ENCODE data around the gene GNL3.
"Not testable (repeated sequence)": the region's sequence is repeated elsewhere in the genome, so short reads cannot be mapped to it uniquely, and the experiment has no call there.

The GNL3 gene

DNA sequence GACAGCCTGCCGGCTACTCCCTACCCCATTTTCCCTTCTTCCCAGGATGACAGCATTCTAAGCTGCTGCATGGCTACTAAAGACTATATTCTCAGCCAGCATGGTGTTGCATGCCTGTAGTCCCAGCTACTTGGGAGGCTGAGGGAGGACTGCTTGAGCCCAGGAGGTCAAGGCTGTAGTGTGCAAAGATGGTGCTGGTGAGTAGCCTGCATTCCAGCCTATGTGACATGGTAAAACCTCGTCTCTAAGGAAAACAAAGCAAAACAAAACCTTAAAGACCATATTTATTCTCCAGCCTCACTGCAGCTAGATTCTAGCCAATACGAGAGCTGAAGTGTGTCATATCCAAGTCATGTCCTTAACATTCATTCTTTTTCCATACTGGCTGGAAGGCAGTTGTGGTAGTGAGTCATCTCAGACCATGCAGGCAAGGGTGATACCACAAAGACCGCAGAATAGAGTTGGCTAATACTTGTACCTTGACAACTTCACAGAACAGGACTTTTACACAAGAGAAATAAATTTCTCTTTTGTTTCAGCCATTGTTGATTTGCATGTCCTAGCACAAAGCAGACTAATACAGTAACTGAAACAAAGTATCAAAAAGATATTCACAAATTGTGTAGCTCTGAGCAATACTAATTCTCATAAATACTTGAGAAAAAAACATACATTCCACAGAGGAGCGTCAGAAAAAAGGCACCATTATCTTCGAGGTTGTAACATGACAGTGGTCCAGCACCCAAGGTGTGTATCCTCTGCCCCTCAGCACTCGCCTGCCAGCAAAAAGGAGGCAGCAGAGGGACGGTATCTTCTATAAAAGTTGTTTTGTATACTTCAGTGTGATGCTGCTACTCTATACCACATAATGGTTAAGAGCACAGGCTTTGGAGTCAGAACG, 15.0 kb upstream of the GNL3 start:
- no peaks in the 10 kb centered on the region for H3K27me3 ChIP-seq (ENCODE audit: control insufficient read depth in 5 of 5, insufficient read depth in 4 of 5, low read length in 5 of 5)
- H3K4me1 ChIP-seq (ENCODE audit: control insufficient read depth in 5 of 5, insufficient read depth in 5 of 5, low read length in 5 of 5) = peaks cover 0 to 24% (median 11%) of the 10 kb centered on the region in 5 donors
- peak overlapping the region; percentile 64 for H3K27ac ChIP-seq (ENCODE audit: low read depth, low read length)

DNA sequence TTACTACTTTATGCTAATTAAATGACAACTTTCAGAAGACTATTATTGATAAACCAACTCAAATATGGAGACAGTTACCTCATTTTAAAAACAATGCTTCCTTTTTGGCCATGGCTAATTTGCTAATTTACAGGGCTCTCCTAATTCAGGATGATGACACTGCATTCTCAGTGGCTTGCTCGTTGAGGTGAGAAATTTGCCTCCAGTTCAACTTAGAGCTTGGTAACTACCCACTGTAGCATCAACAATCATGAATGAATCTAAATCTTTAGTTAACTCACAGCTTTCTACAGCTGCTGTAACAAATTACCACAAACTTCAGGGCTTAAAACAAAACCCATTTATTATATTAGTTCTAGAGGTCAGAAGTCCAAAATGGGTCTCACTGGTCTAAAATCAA, 14.2 kb upstream of the GNL3 start:
- peaks cover 25 to 64% (median 42%) of the 10 kb centered on the region in 5 donors for H3K36me3 ChIP-seq (ENCODE audit: control insufficient read depth in 5 of 5, insufficient read depth in 5 of 5, low read length in 5 of 5)

More for the DNA sequence above, 15.0 kb upstream of the GNL3 start:
- Histone ChIP-seq H3K9me3 (ENCODE audit: control insufficient read depth in 5 of 5, low read length in 5 of 5) (no peaks in the 10 kb centered on the region), H3K36me3 (ENCODE audit: control insufficient read depth in 5 of 5, insufficient read depth in 5 of 5, low read length in 5 of 5) (peaks cover 20 to 63% (median 37%) of the 10 kb centered on the region in 5 donors), H3K4me3 (ENCODE audit: low read depth in 1 of 5, low read length in 5 of 5) (no peak overlapping the region), H3K9ac (ENCODE audit: low read length in 5 of 5) (peak overlapping the region in 1 of 5 donors; percentile 53)

DNA sequence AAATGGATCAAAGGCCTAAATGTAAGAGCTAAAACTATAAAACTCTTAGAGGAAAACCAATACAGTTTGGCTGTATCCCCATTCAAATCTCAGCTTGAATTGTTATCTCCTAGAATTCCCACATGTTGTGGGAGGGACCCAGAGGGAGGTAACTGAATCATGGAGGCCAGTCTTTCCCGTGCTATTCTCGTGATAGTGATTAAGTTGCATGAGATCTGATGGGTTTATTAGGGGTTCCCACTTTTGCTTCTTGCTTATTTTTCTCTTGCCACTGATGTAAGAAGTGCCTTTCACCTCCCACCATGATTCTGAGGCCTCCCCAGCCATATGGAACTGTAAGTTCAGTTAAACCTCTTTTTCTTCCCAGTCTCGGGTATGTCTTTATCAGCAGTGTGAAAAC, 9.6 kb upstream of the GNL3 start:
- H3K9ac ChIP-seq (ENCODE audit: low read length in 5 of 5); H3K4me3 ChIP-seq (ENCODE audit: low read depth in 1 of 5, low read length in 5 of 5); H3K27me3 ChIP-seq (ENCODE audit: control insufficient read depth in 5 of 5, insufficient read depth in 4 of 5, low read length in 5 of 5); H3K9me3 ChIP-seq (ENCODE audit: control insufficient read depth in 5 of 5, low read length in 5 of 5); H3K27ac ChIP-seq (ENCODE audit: low read depth, low read length): not testable (repeated sequence)
- H3K36me3 ChIP-seq (ENCODE audit: control insufficient read depth in 5 of 5, insufficient read depth in 5 of 5, low read length in 5 of 5) = peaks cover 34 to 61% (median 49%) of the 10 kb centered on the region in 5 donors
- peaks cover 2 to 29% (median 21%) of the 10 kb centered on the region in 5 donors for H3K4me1 ChIP-seq (ENCODE audit: control insufficient read depth in 5 of 5, insufficient read depth in 5 of 5, low read length in 5 of 5)

More for the DNA sequence above, 14.2 kb upstream of the GNL3 start:
- Histone ChIP-seq H3K9ac (ENCODE audit: low read length in 5 of 5) (peak overlapping the region in 1 of 5 donors; percentile 53), H3K9me3 (ENCODE audit: control insufficient read depth in 5 of 5, low read length in 5 of 5) (no peaks in the 10 kb centered on the region), H3K4me3 (ENCODE audit: low read depth in 1 of 5, low read length in 5 of 5) (no peak overlapping the region), H3K4me1 (ENCODE audit: control insufficient read depth in 5 of 5, insufficient read depth in 5 of 5, low read length in 5 of 5) (peaks cover 0 to 24% (median 11%) of the 10 kb centered on the region in 5 donors), H3K27ac (ENCODE audit: low read depth, low read length) (peak overlapping the region; percentile 64), H3K27me3 (ENCODE audit: control insufficient read depth in 5 of 5, insufficient read depth in 4 of 5, low read length in 5 of 5) (no peaks in the 10 kb centered on the region)

DNA sequence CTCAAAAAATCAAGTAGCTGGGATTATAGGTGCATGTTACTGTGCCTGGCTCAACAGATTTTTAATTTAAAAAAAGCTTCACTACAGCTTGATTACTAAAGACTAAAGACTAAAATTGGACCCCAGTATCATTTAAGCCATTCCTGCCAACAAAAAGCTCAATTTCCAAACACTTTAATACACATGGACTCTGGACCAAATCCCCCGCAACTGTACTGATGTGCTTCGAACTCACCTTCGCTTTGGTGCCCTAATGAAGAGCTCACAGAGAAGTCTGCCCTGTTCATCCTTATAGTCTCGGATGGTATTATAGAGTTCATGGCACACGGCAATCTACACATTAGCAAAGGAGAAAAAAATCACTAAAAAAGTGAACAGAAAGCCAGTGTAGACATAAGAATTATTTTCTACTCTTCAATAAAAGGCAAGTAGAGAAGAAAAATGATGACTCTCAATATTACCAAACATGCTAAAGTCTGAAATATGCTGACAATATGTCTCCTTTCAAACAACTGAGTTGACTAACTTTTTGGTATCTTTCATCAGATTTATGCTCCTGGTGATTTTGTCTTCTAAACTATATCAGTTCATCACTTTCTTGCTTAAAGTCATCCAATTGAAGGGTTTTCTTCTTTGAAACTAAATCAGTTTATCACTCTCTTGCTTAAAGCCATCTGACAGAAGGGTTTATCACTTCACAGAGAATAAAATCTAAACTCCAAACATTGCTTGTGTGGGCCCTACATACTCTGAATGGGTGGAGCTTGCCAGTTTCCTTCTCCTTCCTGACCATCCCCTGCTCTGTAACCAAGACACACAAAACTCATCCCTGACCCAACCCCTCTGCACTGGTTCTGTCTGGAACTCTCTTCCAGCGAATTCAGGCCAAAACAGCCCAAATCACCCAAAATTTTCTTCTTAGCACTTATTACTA, 7.3 kb upstream of the GNL3 start:
- Histone ChIP-seq H3K9me3 (ENCODE audit: control insufficient read depth in 5 of 5, low read length in 5 of 5) (no peaks in the 10 kb centered on the region), H3K27ac (ENCODE audit: low read depth, low read length) (peak overlapping the region; percentile 98), H3K36me3 (ENCODE audit: control insufficient read depth in 5 of 5, insufficient read depth in 5 of 5, low read length in 5 of 5) (peaks cover 24 to 46% (median 35%) of the 10 kb centered on the region in 5 donors), H3K4me3 (ENCODE audit: low read depth in 1 of 5, low read length in 5 of 5) (no peak overlapping the region), H3K27me3 (ENCODE audit: control insufficient read depth in 5 of 5, insufficient read depth in 4 of 5, low read length in 5 of 5) (no peaks in the 10 kb centered on the region), H3K4me1 (ENCODE audit: control insufficient read depth in 5 of 5, insufficient read depth in 5 of 5, low read length in 5 of 5) (peaks cover 2 to 49% (median 42%) of the 10 kb centered on the region in 5 donors), H3K9ac (ENCODE audit: low read length in 5 of 5) (no peak overlapping the region)

DNA sequence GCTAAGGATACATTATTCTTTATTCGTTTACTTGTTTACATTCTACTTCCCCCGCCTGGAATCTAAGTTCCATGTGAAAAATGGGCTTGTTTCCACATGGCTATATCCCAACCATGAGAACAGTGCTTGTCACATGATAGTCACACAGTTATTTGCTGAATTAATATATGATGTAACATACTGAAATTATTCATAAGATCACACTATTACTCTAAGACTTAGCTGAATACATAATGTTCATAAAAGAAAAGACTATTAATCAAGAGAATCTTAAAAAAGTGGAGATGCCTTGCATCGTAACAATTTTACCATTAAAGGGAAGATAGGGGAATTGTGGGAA, 6.7 kb upstream of the GNL3 start:
- Histone ChIP-seq H3K4me1 (ENCODE audit: control insufficient read depth in 5 of 5, insufficient read depth in 5 of 5, low read length in 5 of 5) (peaks cover 2 to 56% (median 49%) of the 10 kb centered on the region in 5 donors), H3K9ac (ENCODE audit: low read length in 5 of 5) (no peak overlapping the region), H3K27me3 (ENCODE audit: control insufficient read depth in 5 of 5, insufficient read depth in 4 of 5, low read length in 5 of 5) (no peaks in the 10 kb centered on the region), H3K36me3 (ENCODE audit: control insufficient read depth in 5 of 5, insufficient read depth in 5 of 5, low read length in 5 of 5) (peaks cover 24 to 43% (median 33%) of the 10 kb centered on the region in 5 donors), H3K27ac (ENCODE audit: low read depth, low read length) (peak overlapping the region; percentile 98), H3K9me3 (ENCODE audit: control insufficient read depth in 5 of 5, low read length in 5 of 5) (no peaks in the 10 kb centered on the region), H3K4me3 (ENCODE audit: low read depth in 1 of 5, low read length in 5 of 5) (no peak overlapping the region)

DNA sequence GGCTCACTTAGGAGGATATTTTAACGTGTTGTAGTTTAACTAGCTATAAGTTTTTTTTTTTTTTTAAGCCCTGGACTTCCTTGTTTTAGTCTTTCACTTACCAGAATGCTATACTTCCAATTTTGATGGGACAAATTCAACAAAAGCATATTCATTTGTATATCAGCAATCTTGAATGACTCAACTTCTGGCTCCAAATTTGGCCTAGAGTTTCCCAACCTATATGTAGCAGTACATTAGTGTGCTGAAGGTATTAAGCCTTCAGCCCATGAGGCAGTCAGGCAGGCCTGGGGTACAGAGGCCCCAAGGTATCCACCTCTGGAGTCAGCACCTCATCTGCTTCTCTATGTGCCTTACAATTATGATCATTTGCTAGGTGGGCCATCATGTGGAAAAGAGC, 6.0 kb upstream of the GNL3 start:
- H3K9me3 ChIP-seq (ENCODE audit: control insufficient read depth in 5 of 5, low read length in 5 of 5) = no peaks in the 10 kb centered on the region
- peaks cover 2 to 62% (median 55%) of the 10 kb centered on the region in 5 donors for H3K4me1 ChIP-seq (ENCODE audit: control insufficient read depth in 5 of 5, insufficient read depth in 5 of 5, low read length in 5 of 5)
- H3K27ac ChIP-seq (ENCODE audit: low read depth, low read length) = peak overlapping the region; percentile 98
- peak overlapping the region in 1 of 5 donors; percentile 99 for H3K9ac ChIP-seq (ENCODE audit: low read length in 5 of 5)
- H3K27me3 ChIP-seq (ENCODE audit: control insufficient read depth in 5 of 5, insufficient read depth in 4 of 5, low read length in 5 of 5) = no peaks in the 10 kb centered on the region
- H3K4me3 ChIP-seq (ENCODE audit: low read depth in 1 of 5, low read length in 5 of 5) = no peak overlapping the region
- peaks cover 24 to 41% (median 31%) of the 10 kb centered on the region in 5 donors for H3K36me3 ChIP-seq (ENCODE audit: control insufficient read depth in 5 of 5, insufficient read depth in 5 of 5, low read length in 5 of 5)

DNA sequence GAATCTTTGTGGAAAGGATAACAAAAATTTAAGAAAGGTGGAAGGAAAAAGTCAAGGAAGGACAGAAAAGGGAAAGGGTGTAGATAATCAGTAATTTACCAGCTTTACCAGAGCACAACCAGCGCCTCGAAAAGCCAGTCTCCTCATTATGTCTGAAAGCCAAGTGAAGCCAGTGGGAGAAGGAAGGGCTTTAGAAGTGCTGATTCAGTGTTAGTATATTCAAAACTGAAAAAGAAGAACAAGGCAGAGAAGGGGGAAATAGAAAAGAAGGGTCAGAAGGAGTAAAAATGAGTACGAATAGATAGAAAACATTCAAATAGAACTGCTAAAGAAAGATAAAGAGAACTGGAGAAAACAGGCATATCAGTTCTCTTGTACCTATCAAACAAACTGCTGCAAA, 4.2 kb upstream of the GNL3 start:
- peaks cover 16 to 27% (median 25%) of the 10 kb centered on the region in 5 donors for H3K36me3 ChIP-seq (ENCODE audit: control insufficient read depth in 5 of 5, insufficient read depth in 5 of 5, low read length in 5 of 5)
- no peaks in the 10 kb centered on the region for H3K27me3 ChIP-seq (ENCODE audit: control insufficient read depth in 5 of 5, insufficient read depth in 4 of 5, low read length in 5 of 5)
- no peaks in the 10 kb centered on the region for H3K9me3 ChIP-seq (ENCODE audit: control insufficient read depth in 5 of 5, low read length in 5 of 5)
- H3K9ac ChIP-seq (ENCODE audit: low read length in 5 of 5) = peak overlapping the region; percentile 33 to 99 (median 76)
- H3K4me3 ChIP-seq (ENCODE audit: low read depth in 1 of 5, low read length in 5 of 5) = peak overlapping the region in 1 of 5 donors; percentile 15
- H3K27ac ChIP-seq (ENCODE audit: low read depth, low read length) = peak overlapping the region; percentile 98
- H3K4me1 ChIP-seq (ENCODE audit: control insufficient read depth in 5 of 5, insufficient read depth in 5 of 5, low read length in 5 of 5) = peaks cover 4 to 70% (median 64%) of the 10 kb centered on the region in 5 donors

DNA sequence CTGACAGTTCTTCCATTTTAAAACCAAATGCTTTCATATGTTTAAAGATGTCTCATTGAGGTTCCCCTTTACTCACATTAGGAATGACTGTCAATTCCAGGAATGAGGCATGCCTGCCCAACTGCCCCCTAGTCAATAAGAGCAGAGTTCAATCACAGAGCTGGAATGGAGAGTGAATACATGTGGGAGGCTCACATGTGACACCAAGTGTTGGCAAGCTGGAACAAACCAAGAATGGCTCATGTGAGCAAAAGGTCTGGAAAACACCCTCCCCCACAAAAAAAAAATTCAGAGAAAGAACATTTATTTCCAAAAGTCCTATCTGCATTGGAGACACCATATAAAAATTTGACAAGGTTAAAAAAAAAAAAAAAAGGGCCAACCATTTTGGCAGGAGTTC, 3.8 kb upstream of the GNL3 start:
- peaks cover 12 to 23% (median 21%) of the 10 kb centered on the region in 5 donors for H3K36me3 ChIP-seq (ENCODE audit: control insufficient read depth in 5 of 5, insufficient read depth in 5 of 5, low read length in 5 of 5)
- H3K4me3 ChIP-seq (ENCODE audit: low read depth in 1 of 5, low read length in 5 of 5) = peak overlapping the region in 1 of 5 donors; percentile 15
- H3K9me3 ChIP-seq (ENCODE audit: control insufficient read depth in 5 of 5, low read length in 5 of 5) = no peaks in the 10 kb centered on the region
- no peaks in the 10 kb centered on the region for H3K27me3 ChIP-seq (ENCODE audit: control insufficient read depth in 5 of 5, insufficient read depth in 4 of 5, low read length in 5 of 5)
- peak overlapping the region; percentile 33 to 99 (median 76) for H3K9ac ChIP-seq (ENCODE audit: low read length in 5 of 5)
- peak overlapping the region; percentile 98 for H3K27ac ChIP-seq (ENCODE audit: low read depth, low read length)
- H3K4me1 ChIP-seq (ENCODE audit: control insufficient read depth in 5 of 5, insufficient read depth in 5 of 5, low read length in 5 of 5) = peaks cover 7 to 74% (median 69%) of the 10 kb centered on the region in 5 donors

DNA sequence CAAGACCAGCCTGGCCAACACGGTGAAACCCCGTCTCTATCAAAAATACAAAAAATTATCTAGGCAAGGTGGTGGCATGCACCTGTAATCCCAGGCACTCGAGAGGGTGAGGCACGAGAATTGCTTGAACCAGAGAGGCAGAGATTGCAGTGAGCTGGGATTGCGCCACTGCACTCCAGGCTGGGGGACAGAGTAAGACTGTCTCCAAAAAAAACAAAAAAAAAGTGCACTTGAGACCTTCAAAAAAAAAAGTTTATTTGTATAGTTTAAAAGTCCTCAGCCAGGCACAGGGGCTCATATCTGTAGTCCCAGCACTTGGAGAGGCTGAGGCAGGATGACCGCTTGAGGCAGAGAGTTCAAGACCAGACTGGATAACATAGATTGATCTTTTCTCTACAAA, 2.2 kb upstream of the GNL3 start:
- Histone ChIP-seq H3K27me3 (ENCODE audit: control insufficient read depth in 5 of 5, insufficient read depth in 4 of 5, low read length in 5 of 5) (no peaks in the 10 kb centered on the region), H3K9ac (ENCODE audit: low read length in 5 of 5) (peak overlapping the region in 3 of 5 donors; percentile 52 to 100 (median 62)), H3K4me3 (ENCODE audit: low read depth in 1 of 5, low read length in 5 of 5) (no peak overlapping the region), H3K36me3 (ENCODE audit: control insufficient read depth in 5 of 5, insufficient read depth in 5 of 5, low read length in 5 of 5) (peaks cover 16 to 24% (median 23%) of the 10 kb centered on the region in 5 donors), H3K9me3 (ENCODE audit: control insufficient read depth in 5 of 5, low read length in 5 of 5) (no peaks in the 10 kb centered on the region), H3K4me1 (ENCODE audit: control insufficient read depth in 5 of 5, insufficient read depth in 5 of 5, low read length in 5 of 5) (peaks cover 7 to 77% (median 71%) of the 10 kb centered on the region in 5 donors), H3K27ac (ENCODE audit: low read depth, low read length) (peak overlapping the region; percentile 98)
